ENCODE measurements around the gene RTRAF. TPM values are rescaled to one million over a fixed set of nuclear protein-coding genes. Genes with fewer than 3 reads are reported as not detected.
A peak's percentile ranks its signal among the peaks of the same experiment; 100 is the strongest.

RTRAF gene
- polyA plus RNA-seq, 1 of the 3 experiments (the other 2 are of a cell fraction), result 43.6 TPM

DNA sequence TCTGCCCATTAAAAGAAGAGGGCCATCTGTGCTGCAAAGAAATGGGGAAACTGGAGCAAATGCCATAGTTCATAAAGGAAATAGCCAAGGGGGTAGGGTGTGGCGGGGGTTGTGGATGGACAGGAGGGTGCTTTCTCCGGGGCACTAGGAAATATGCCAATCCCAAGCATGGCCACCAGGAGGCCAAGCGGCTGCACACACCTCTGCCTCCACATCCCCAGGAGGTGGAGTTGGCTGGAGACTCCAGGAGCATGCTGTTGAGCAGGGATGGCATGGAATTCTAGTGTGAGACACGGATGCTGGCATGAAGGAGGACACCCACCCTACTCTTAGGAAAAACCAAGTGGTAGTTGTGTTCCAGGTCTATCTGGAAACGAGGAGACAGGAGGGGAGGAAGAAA lies 54.3 kb downstream of the RTRAF start:
- 40% methylated on average over 5 of the region's 5 CpGs for WGBS (ENCODE audit: low lambda C conversion rate)
- H3F3A ChIP-seq (replicated peaks; ENCODE audit: insufficient read depth), result peaks cover 9% of the 10 kb centered on the region
- ChIA-PET CTCF (interaction anchor here (0.6 to 4.8 kb wide), 18 partner anchors 10 to 636 kb away, joined by 3 to 45 read pairs (median 3); partner anchors contain the start of gene NID2), POLR2A (no interaction called here)
- no peak overlapping the region for H3K4me2 ChIP-seq
- no peaks in the 10 kb centered on the region for H3K9me2 ChIP-seq
- H3K36me3 ChIP-seq (replicated peaks in 1 of 2; ENCODE audit: control insufficient read depth in 1 of 2, insufficient read depth in 2 of 2, low read length in 1 of 2), result peaks cover 0 to 25% of the 10 kb centered on the region in 2 experiments
- H3K4me1 ChIP-seq (ENCODE audit: control insufficient read depth in 1 of 2, insufficient read depth in 2 of 2, low read depth in 1 of 2, low read length in 1 of 2), result peaks cover 0 to 20% of the 10 kb centered on the region in 2 experiments; a peak in 3 of 4 replicates
- H2AFZ ChIP-seq (ENCODE audit: low read depth), result no peak overlapping the region
- H3K9ac ChIP-seq, result no peak overlapping the region
- H3K9me3 ChIP-seq, result no peaks in the 10 kb centered on the region
- no peaks in the 10 kb centered on the region for H4K20me1 ChIP-seq (ENCODE audit: insufficient read depth)
- TF ChIP-seq MEF2A (IDR thresholded peaks at IDR 0.05; ENCODE audit: borderline replicate concordance, low read depth) (no peak), RCOR1 (IDR thresholded peaks at IDR 0.05; ENCODE audit: low read length) (no peak), SIN3A (IDR thresholded peaks at IDR 0.05; ENCODE audit: borderline replicate concordance, low read depth, low read length) (no peak), RAD21 (IDR thresholded peaks at IDR 0.05; ENCODE audit: low read length) (peak; percentile 63), RFX5 (IDR thresholded peaks at IDR 0.05; ENCODE audit: low read length) (no peak), JUND (IDR thresholded peaks at IDR 0.05) (no peak), YY1 (IDR thresholded peaks at IDR 0.05; ENCODE audit: low read depth) (no peak), GATA2 (CRISPR knock-in tag; IDR thresholded peaks at IDR 0.05) (no peak), SMC3 (IDR thresholded peaks at IDR 0.05; ENCODE audit: low read depth, low read length) (peak; percentile 66), ELF1 (IDR thresholded peaks at IDR 0.05) (no peak)
- TF ChIP-seq, protein P1, sequence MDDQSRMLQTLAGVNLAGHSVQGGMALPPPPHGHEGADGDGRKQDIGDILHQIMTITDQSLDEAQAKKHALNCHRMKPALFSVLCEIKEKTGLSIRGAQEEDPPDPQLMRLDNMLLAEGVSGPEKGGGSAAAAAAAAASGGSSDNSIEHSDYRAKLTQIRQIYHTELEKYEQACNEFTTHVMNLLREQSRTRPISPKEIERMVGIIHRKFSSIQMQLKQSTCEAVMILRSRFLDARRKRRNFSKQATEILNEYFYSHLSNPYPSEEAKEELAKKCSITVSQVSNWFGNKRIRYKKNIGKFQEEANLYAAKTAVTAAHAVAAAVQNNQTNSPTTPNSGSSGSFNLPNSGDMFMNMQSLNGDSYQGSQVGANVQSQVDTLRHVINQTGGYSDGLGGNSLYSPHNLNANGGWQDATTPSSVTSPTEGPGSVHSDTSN (IDR thresholded peaks at IDR 0.05), result no peak
- TF ChIP-seq, protein P2, sequence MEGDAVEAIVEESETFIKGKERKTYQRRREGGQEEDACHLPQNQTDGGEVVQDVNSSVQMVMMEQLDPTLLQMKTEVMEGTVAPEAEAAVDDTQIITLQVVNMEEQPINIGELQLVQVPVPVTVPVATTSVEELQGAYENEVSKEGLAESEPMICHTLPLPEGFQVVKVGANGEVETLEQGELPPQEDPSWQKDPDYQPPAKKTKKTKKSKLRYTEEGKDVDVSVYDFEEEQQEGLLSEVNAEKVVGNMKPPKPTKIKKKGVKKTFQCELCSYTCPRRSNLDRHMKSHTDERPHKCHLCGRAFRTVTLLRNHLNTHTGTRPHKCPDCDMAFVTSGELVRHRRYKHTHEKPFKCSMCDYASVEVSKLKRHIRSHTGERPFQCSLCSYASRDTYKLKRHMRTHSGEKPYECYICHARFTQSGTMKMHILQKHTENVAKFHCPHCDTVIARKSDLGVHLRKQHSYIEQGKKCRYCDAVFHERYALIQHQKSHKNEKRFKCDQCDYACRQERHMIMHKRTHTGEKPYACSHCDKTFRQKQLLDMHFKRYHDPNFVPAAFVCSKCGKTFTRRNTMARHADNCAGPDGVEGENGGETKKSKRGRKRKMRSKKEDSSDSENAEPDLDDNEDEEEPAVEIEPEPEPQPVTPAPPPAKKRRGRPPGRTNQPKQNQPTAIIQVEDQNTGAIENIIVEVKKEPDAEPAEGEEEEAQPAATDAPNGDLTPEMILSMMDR (IDR thresholded peaks at IDR 0.05), result peak; percentile 59
- TF ChIP-seq, protein P3, sequence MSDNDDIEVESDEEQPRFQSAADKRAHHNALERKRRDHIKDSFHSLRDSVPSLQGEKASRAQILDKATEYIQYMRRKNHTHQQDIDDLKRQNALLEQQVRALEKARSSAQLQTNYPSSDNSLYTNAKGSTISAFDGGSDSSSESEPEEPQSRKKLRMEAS (IDR thresholded peaks at IDR 0.05; ENCODE audit: low read depth), result peak; percentile 24; the same call in 1 of the 2 replicates
- TF ChIP-seq, protein P4, sequence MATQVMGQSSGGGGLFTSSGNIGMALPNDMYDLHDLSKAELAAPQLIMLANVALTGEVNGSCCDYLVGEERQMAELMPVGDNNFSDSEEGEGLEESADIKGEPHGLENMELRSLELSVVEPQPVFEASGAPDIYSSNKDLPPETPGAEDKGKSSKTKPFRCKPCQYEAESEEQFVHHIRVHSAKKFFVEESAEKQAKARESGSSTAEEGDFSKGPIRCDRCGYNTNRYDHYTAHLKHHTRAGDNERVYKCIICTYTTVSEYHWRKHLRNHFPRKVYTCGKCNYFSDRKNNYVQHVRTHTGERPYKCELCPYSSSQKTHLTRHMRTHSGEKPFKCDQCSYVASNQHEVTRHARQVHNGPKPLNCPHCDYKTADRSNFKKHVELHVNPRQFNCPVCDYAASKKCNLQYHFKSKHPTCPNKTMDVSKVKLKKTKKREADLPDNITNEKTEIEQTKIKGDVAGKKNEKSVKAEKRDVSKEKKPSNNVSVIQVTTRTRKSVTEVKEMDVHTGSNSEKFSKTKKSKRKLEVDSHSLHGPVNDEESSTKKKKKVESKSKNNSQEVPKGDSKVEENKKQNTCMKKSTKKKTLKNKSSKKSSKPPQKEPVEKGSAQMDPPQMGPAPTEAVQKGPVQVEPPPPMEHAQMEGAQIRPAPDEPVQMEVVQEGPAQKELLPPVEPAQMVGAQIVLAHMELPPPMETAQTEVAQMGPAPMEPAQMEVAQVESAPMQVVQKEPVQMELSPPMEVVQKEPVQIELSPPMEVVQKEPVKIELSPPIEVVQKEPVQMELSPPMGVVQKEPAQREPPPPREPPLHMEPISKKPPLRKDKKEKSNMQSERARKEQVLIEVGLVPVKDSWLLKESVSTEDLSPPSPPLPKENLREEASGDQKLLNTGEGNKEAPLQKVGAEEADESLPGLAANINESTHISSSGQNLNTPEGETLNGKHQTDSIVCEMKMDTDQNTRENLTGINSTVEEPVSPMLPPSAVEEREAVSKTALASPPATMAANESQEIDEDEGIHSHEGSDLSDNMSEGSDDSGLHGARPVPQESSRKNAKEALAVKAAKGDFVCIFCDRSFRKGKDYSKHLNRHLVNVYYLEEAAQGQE (IDR thresholded peaks at IDR 0.05; ENCODE audit: low read depth, low read length), result no peak
- H3K4me3 ChIP-seq (ENCODE audit: low read depth in 2 of 2, low read length in 1 of 2), result no peak overlapping the region
- DNase-seq, result peak; percentile 72
- peaks cover 39% of the 10 kb centered on the region for H3K79me2 ChIP-seq (ENCODE audit: insufficient read depth)
- H3K27ac ChIP-seq (ENCODE audit: low read depth in 2 of 2, low read length in 1 of 2), result peak overlapping the region in 1 of 2 experiments; percentile 93; a peak in 1 of 4 replicates
- H3K27me3 ChIP-seq (ENCODE audit: insufficient read depth), result no peaks in the 10 kb centered on the region

Data from SK-N-SH (cell line).